Measurements from ENCODE around the gene APPL1.
"Not testable (repeated sequence)": the region's sequence is repeated elsewhere in the genome, so short reads cannot be mapped to it uniquely, and the experiment has no call there.

The APPL1 gene

GRCh38 chr3:57261929-57262328 is 34.4 kb downstream of the APPL1 start:
- DNase-seq (ENCODE audit: extremely low read depth in 1 of 2, low read depth in 1 of 2) = no peak

GRCh38 chr3:57268416-57268815 is 40.9 kb downstream of the APPL1 start:
- DNase-seq (ENCODE audit: extremely low read depth in 1 of 2, low read depth in 1 of 2) = no peak

- no peak for DNase-seq (ENCODE audit: extremely low read depth in 1 of 2, low read depth in 1 of 2)
These were observed 47.3 kb downstream of the APPL1 start for GRCh38 chr3:57274845-57275244.

- DNase-seq (ENCODE audit: extremely low read depth in 1 of 2, low read depth in 1 of 2) = no peak
These were observed 47.9 kb downstream of the APPL1 start for GRCh38 chr3:57275393-57275792.

- DNase-seq (ENCODE audit: extremely low read depth in 1 of 2, low read depth in 1 of 2) = no peak
These were observed 50.7 kb downstream of the APPL1 start for GRCh38 chr3:57278237-57278636.

GRCh38 chr3:57279685-57280084 is 52.2 kb downstream of the APPL1 start:
- DNase-seq (ENCODE audit: extremely low read depth in 1 of 2, low read depth in 1 of 2) = no peak

GRCh38 chr3:57281715-57282114 is 54.2 kb downstream of the APPL1 start:
- DNase-seq (ENCODE audit: extremely low read depth in 1 of 2, low read depth in 1 of 2) = no peak

- no peak for DNase-seq (ENCODE audit: extremely low read depth in 1 of 2, low read depth in 1 of 2)
These were observed 55.8 kb downstream of the APPL1 start for GRCh38 chr3:57283334-57283733.

- no peak for DNase-seq (ENCODE audit: extremely low read depth in 1 of 2, low read depth in 1 of 2)
These were observed 59.7 kb downstream of the APPL1 start for GRCh38 chr3:57287205-57287604.

GRCh38 chr3:57288403-57288802 is 60.9 kb downstream of the APPL1 start:
- no peak for DNase-seq (ENCODE audit: extremely low read depth in 1 of 2, low read depth in 1 of 2)

- no peak for DNase-seq (ENCODE audit: extremely low read depth in 1 of 2, low read depth in 1 of 2)
These were observed 64.8 kb downstream of the APPL1 start, which contains the start of gene ASB14 for GRCh38 chr3:57292159-57292896. Gene ASB14, minus strand, starts transcription at chr3:57292685. Its CDS starts 652 bp downstream, at chr3:57292033.

GRCh38 chr3:57292897-57293526 is 65.5 kb downstream of the APPL1 start:
- no peak for DNase-seq (ENCODE audit: extremely low read depth in 1 of 2, low read depth in 1 of 2)

- no peak for DNase-seq (ENCODE audit: extremely low read depth in 1 of 2, low read depth in 1 of 2)
These were observed 70.5 kb downstream of the APPL1 start for GRCh38 chr3:57298041-57298440.

GRCh38 chr3:57303520-57303919 is 76.0 kb downstream of the APPL1 start:
- not testable (repeated sequence) for DNase-seq (ENCODE audit: extremely low read depth in 1 of 2, low read depth in 1 of 2)

GRCh38 chr3:57309769-57310360 is 82.3 kb downstream of the APPL1 start:
- DNase-seq (ENCODE audit: extremely low read depth in 1 of 2, low read depth in 1 of 2) = no peak

- DNase-seq (ENCODE audit: extremely low read depth in 1 of 2, low read depth in 1 of 2) = no peak
These were observed 86.7 kb downstream of the APPL1 start for GRCh38 chr3:57314204-57314603.

Data from activated CD8-positive, alpha-beta memory T cell treated with anti-CD3 and anti-CD28 coated beads for 1 hour (primary cell).